ENCODE results near the gene KLF6.

The KLF6 gene

GRCh38 chr10:3755440-3756359, 29.3 kb downstream of the KLF6 start:
- TF ChIP-seq, protein P1, sequence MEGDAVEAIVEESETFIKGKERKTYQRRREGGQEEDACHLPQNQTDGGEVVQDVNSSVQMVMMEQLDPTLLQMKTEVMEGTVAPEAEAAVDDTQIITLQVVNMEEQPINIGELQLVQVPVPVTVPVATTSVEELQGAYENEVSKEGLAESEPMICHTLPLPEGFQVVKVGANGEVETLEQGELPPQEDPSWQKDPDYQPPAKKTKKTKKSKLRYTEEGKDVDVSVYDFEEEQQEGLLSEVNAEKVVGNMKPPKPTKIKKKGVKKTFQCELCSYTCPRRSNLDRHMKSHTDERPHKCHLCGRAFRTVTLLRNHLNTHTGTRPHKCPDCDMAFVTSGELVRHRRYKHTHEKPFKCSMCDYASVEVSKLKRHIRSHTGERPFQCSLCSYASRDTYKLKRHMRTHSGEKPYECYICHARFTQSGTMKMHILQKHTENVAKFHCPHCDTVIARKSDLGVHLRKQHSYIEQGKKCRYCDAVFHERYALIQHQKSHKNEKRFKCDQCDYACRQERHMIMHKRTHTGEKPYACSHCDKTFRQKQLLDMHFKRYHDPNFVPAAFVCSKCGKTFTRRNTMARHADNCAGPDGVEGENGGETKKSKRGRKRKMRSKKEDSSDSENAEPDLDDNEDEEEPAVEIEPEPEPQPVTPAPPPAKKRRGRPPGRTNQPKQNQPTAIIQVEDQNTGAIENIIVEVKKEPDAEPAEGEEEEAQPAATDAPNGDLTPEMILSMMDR (IDR thresholded peaks at IDR 0.05): no peak

- TF ChIP-seq, protein P1 (IDR thresholded peaks at IDR 0.05): no peak
Measured at GRCh38 chr10:3754727-3755439, 30.1 kb downstream of the KLF6 start.

DNA sequence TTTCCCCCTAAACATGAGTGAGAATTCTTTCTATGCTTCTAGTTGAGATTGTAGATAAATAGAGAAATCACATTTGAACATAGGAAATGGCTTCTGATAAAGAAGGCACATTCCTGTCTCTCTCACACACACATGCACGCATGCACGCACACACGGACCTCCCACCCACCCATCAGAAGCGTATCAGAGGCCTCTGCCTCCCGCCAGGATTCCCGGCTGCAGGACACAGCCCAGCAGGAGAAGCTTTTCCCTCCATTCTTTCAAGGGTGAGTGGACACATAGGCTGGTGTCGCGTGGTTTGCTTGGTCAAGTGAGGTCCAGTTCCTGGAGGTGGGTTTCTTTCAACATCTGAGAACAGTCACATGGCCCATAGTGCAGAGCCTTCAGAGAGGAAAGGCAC, 34.2 kb downstream of the KLF6 start:
- TF ChIP-seq, protein P1 (IDR thresholded peaks at IDR 0.05): no peak

- TF ChIP-seq, protein P1 (IDR thresholded peaks at IDR 0.05): no peak
Measured at GRCh38 chr10:3750006-3750816, 34.8 kb downstream of the KLF6 start.

DNA sequence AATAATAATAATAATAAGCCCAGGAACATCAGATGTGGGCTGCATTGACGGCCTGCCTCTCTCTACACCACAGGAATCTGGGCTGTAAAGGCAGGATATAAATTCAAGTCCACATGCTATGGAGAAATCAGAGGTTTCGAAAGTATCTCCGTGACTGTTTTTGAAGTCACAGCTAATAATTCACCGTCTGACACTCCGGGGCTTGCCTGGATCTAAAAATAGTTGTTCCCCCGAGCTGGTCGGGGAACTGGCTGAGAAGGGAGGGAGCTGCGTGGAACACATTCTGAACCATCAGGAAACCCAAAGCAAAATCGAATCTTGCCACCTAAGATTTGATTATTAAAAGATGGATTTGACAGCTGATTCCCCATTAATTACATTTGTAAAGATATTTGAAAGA, 35.4 kb downstream of the KLF6 start:
- TF ChIP-seq, protein P1 (IDR thresholded peaks at IDR 0.05): no peak

DNA sequence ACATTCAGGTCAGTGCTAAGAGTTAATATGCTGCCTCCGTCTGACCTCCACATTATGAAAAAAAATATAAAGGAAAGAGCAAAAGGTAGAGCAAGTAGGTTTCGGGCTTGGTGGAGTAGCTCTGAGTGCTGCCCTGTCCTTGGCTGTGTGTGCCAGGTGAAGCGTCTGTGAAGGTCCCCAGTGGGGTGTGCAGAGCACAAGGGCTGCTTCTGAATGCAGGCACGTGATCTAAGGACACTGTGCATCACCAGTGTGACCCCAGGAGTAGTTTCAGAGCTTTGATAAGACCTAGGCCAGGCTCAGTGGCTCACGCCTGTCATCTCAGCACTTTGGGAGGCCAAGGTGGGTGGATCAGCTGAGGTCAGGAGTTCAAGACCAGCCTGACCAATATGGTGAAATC, 36.0 kb downstream of the KLF6 start:
- TF ChIP-seq, protein P1 (IDR thresholded peaks at IDR 0.05): no peak

GRCh38 chr10:3748484-3748883, 36.5 kb downstream of the KLF6 start:
- TF ChIP-seq, protein P1 (IDR thresholded peaks at IDR 0.05): no peak

All from LNCAP (cell line).